ENCODE results near the gene SERPINB6.

GRCh38 chr6:2980465-2980855 is 9.1 kb upstream of the SERPINB6 start:
- TF ChIP-seq CTCF (IDR thresholded peaks at IDR 0.05) (no peak), POLR2A (IDR thresholded peaks at IDR 0.05) (no peak)

All from lower leg skin (tissue), 3 donors.